ENCODE data around the gene FAM89A.

Gene FAM89A

GRCh38 chr1:231073331-231073730, 33.3 kb upstream of the FAM89A start:
- Histone ChIP-seq H3K4me3 (no peak overlapping the region), H3K9ac (ENCODE audit: insufficient read length) (no peak overlapping the region), H3K36me3 (ENCODE audit: insufficient read depth, low read length) (no peaks in the 10 kb centered on the region), H3K9me3 (ENCODE audit: low read depth, low read length) (no peaks in the 10 kb centered on the region), H3K27ac (no peak overlapping the region)
- no peak for TF ChIP-seq POLR2AphosphoS5 (IDR thresholded peaks at IDR 0.05; ENCODE audit: borderline replicate concordance, low read depth, low read length)
- TF ChIP-seq EZH2 (IDR thresholded peaks at IDR 0.05), result no peak
- no peak for TF ChIP-seq FOXP2 (optimal IDR thresholded peaks at IDR 0.05; ENCODE audit: control extremely low read depth, extremely low read length, insufficient read depth)
- no peak for DNase-seq (ENCODE audit: low read depth, low spot score)

DNA sequence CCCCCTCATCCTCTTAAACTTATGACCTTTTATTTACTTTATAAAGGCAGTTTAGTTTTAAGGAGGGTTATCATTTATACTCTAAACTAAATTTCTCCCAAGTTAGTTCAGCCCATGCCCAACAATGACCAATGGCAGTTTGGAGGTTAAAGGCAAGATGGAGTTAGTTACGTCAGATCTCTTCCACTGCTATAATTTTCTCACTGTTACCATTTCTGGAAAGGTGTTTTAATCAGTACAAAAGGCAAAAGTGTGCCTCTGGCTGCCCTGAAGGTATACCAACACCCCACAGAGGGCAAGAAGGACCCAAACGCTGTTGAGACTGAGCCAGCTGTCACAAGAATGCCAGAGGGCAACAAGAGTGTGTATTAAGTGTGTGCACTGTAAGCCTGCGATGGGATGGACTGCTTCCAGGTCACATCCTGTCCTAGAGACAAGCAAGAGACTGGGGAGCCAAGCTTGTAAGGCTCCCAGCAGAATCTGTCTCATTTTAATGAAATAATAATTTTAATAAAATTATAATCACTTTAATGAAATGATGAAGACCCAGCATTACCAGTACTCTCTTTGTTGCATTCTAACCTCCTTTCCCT, 32.5 kb upstream of the FAM89A start:
- no peak overlapping the region for H3K27ac ChIP-seq
- H3K36me3 ChIP-seq (ENCODE audit: insufficient read depth, low read length), result no peaks in the 10 kb centered on the region
- H3K4me3 ChIP-seq, result no peak overlapping the region
- TF ChIP-seq POLR2AphosphoS5 (IDR thresholded peaks at IDR 0.05; ENCODE audit: borderline replicate concordance, low read depth, low read length), result no peak
- TF ChIP-seq EZH2 (IDR thresholded peaks at IDR 0.05), result no peak
- no peak for TF ChIP-seq FOXP2 (optimal IDR thresholded peaks at IDR 0.05; ENCODE audit: control extremely low read depth, extremely low read length, insufficient read depth)
- no peak overlapping the region for H3K9ac ChIP-seq (ENCODE audit: insufficient read length)
- DNase-seq (ENCODE audit: low read depth, low spot score), result no peak
- H3K9me3 ChIP-seq (ENCODE audit: low read depth, low read length), result no peaks in the 10 kb centered on the region

DNA sequence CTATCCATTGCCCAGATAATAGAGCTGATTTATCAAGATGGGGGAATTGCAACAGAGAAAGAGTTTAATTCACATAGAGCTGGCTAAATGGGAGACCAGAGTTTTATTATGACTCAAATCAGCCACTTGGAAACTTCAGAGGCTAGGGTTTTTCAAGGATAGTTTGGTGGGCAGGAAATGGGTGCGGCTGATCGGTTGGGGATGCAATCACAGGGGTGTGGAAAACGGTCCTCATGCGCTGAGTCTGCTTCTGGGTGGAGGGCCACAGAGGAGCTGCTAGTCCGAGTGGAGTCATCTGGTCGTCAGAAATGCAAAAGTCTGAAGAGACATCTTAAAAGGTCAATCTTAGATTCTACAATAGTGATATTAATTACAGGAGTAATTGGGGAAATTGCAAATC, 32.0 kb upstream of the FAM89A start:
- no peak for DNase-seq (ENCODE audit: low read depth, low spot score)
- H3K27ac ChIP-seq, result no peak overlapping the region
- H3K4me3 ChIP-seq, result no peak overlapping the region
- H3K36me3 ChIP-seq (ENCODE audit: insufficient read depth, low read length), result no peaks in the 10 kb centered on the region
- TF ChIP-seq EZH2 (IDR thresholded peaks at IDR 0.05) (no peak), FOXP2 (optimal IDR thresholded peaks at IDR 0.05; ENCODE audit: control extremely low read depth, extremely low read length, insufficient read depth) (no peak), POLR2AphosphoS5 (IDR thresholded peaks at IDR 0.05; ENCODE audit: borderline replicate concordance, low read depth, low read length) (no peak)
- no peaks in the 10 kb centered on the region for H3K9me3 ChIP-seq (ENCODE audit: low read depth, low read length)
- H3K9ac ChIP-seq (ENCODE audit: insufficient read length), result no peak overlapping the region

GRCh38 chr1:231070758-231071444, 30.8 kb upstream of the FAM89A start:
- Histone ChIP-seq H3K9me3 (ENCODE audit: low read depth, low read length) (no peaks in the 10 kb centered on the region), H3K27ac (no peak overlapping the region), H3K4me3 (no peak overlapping the region), H3K9ac (ENCODE audit: insufficient read length) (no peak overlapping the region), H3K36me3 (ENCODE audit: insufficient read depth, low read length) (no peaks in the 10 kb centered on the region)
- TF ChIP-seq POLR2AphosphoS5 (IDR thresholded peaks at IDR 0.05; ENCODE audit: borderline replicate concordance, low read depth, low read length), result no peak
- TF ChIP-seq EZH2 (IDR thresholded peaks at IDR 0.05), result no peak
- TF ChIP-seq FOXP2 (optimal IDR thresholded peaks at IDR 0.05; ENCODE audit: control extremely low read depth, extremely low read length, insufficient read depth), result no peak
- DNase-seq (ENCODE audit: low read depth, low spot score), result no peak

- no peaks in the 10 kb centered on the region for H3K36me3 ChIP-seq (ENCODE audit: insufficient read depth, low read length)
- H3K9me3 ChIP-seq (ENCODE audit: low read depth, low read length), result no peaks in the 10 kb centered on the region
- TF ChIP-seq EZH2 (IDR thresholded peaks at IDR 0.05), result no peak
- TF ChIP-seq POLR2AphosphoS5 (IDR thresholded peaks at IDR 0.05; ENCODE audit: borderline replicate concordance, low read depth, low read length), result no peak
- TF ChIP-seq FOXP2 (optimal IDR thresholded peaks at IDR 0.05; ENCODE audit: control extremely low read depth, extremely low read length, insufficient read depth), result no peak
- no peak overlapping the region for H3K9ac ChIP-seq (ENCODE audit: insufficient read length)
- DNase-seq (ENCODE audit: low read depth, low spot score), result no peak
- H3K4me3 ChIP-seq, result no peak overlapping the region
- H3K27ac ChIP-seq, result no peak overlapping the region
Measured at GRCh38 chr1:231069333-231069732, 29.3 kb upstream of the FAM89A start.

DNA sequence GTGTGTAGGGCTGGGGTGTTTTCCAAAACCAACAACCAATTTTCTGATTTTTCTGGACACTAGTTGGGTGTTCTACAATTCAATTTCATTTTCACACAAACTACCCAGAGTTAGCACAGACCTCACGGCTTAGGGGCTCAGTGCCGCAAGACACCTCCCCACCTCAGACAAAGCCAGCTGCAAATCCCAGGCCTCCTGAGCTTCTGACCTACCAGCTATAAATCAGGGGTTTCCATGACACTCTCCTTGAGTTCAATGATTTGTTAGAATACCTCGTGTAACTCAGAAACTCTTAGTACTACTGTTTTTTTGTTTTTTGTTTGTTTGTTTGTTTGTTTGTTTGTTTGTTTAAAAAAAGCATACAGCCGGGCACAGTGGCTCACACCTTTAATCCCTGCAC, 28.7 kb upstream of the FAM89A start:
- Histone ChIP-seq H3K4me3 (no peak overlapping the region), H3K36me3 (ENCODE audit: insufficient read depth, low read length) (no peaks in the 10 kb centered on the region), H3K9me3 (ENCODE audit: low read depth, low read length) (no peaks in the 10 kb centered on the region), H3K27ac (no peak overlapping the region), H3K9ac (ENCODE audit: insufficient read length) (no peak overlapping the region)
- no peak for DNase-seq (ENCODE audit: low read depth, low spot score)
- TF ChIP-seq EZH2 (IDR thresholded peaks at IDR 0.05) (no peak), POLR2AphosphoS5 (IDR thresholded peaks at IDR 0.05; ENCODE audit: borderline replicate concordance, low read depth, low read length) (no peak), FOXP2 (optimal IDR thresholded peaks at IDR 0.05; ENCODE audit: control extremely low read depth, extremely low read length, insufficient read depth) (no peak)

GRCh38 chr1:231065510-231066241, 25.6 kb upstream of the FAM89A start:
- no peak overlapping the region for H3K4me3 ChIP-seq
- no peak overlapping the region for H3K9ac ChIP-seq (ENCODE audit: insufficient read length)
- H3K36me3 ChIP-seq (ENCODE audit: insufficient read depth, low read length), result no peaks in the 10 kb centered on the region
- H3K9me3 ChIP-seq (ENCODE audit: low read depth, low read length), result no peaks in the 10 kb centered on the region
- no peak for DNase-seq (ENCODE audit: low read depth, low spot score)
- no peak overlapping the region for H3K27ac ChIP-seq
- TF ChIP-seq POLR2AphosphoS5 (IDR thresholded peaks at IDR 0.05; ENCODE audit: borderline replicate concordance, low read depth, low read length) (no peak), FOXP2 (optimal IDR thresholded peaks at IDR 0.05; ENCODE audit: control extremely low read depth, extremely low read length, insufficient read depth) (no peak), EZH2 (IDR thresholded peaks at IDR 0.05) (no peak)

DNA sequence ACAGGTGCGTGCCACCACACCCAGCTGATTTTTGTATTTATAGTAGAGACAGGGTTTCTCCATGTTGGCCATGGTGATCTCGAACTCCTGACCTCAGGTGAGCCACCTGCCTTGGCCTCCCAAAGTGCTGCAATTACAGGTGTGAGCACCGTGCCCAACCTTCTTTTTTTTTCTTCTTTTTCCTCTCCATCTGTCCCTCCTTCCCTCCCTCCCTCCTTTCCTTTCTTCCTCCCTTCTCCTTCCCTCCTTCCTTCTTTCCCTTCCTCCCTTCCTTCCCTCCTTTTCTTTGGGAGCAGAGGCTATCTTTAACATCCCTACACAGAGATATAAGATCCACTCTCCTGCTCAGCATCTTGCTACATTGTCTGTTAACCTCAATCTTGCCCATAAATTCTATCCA, 24.4 kb upstream of the FAM89A start:
- Histone ChIP-seq H3K9me3 (ENCODE audit: low read depth, low read length) (no peaks in the 10 kb centered on the region), H3K36me3 (ENCODE audit: insufficient read depth, low read length) (no peaks in the 10 kb centered on the region), H3K4me3 (no peak overlapping the region), H3K9ac (ENCODE audit: insufficient read length) (no peak overlapping the region), H3K27ac (no peak overlapping the region)
- no peak for DNase-seq (ENCODE audit: low read depth, low spot score)
- TF ChIP-seq POLR2AphosphoS5 (IDR thresholded peaks at IDR 0.05; ENCODE audit: borderline replicate concordance, low read depth, low read length) (no peak), FOXP2 (optimal IDR thresholded peaks at IDR 0.05; ENCODE audit: control extremely low read depth, extremely low read length, insufficient read depth) (no peak), EZH2 (IDR thresholded peaks at IDR 0.05) (no peak)

Data from SK-N-MC (cell line).